GM18907 (cell line): ENCODE measurements around the gene CRY2.

Experiments used
- ATAC-seq: cut with Tn5 transposase; IDR thresholded peaks from one replicate; pipeline ENCODE4 v1.9.1; 2021; ENCODE audit warnings: mild to moderate bottlenecking, moderate library complexity; ENCODE audit not compliant: unreplicated experiment

CRY2 gene

GRCh38 chr11:45846174-45846675, 1.1 kb upstream of the CRY2 start:
- ATAC-seq: no peak

- peak; percentile 24 for ATAC-seq
These were observed 639 bp downstream of the CRY2 start for GRCh38 chr11:45847911-45848316.

- no peak for ATAC-seq
These were observed 1.4 kb downstream of the CRY2 start for GRCh38 chr11:45848654-45849081.

- no peak for ATAC-seq
These were observed 3.2 kb downstream of the CRY2 start for GRCh38 chr11:45850446-45850845.

- no peak for ATAC-seq
These were observed 4.0 kb downstream of the CRY2 start for GRCh38 chr11:45851228-45851627.

GRCh38 chr11:45852018-45852711, 4.9 kb downstream of the CRY2 start:
- no peak for ATAC-seq

GRCh38 chr11:45852712-45853101, 5.4 kb downstream of the CRY2 start:
- peak; percentile 43 for ATAC-seq

GRCh38 chr11:45853332-45854219, 6.3 kb downstream of the CRY2 start:
- no peak for ATAC-seq

GRCh38 chr11:45855308-45855707, 8.0 kb downstream of the CRY2 start:
- no peak for ATAC-seq

- no peak for ATAC-seq
These were observed 8.8 kb downstream of the CRY2 start for GRCh38 chr11:45856044-45856468.

- ATAC-seq: no peak
These were observed 10.7 kb downstream of the CRY2 start for GRCh38 chr11:45857961-45858474.

- no peak for ATAC-seq
These were observed 11.6 kb downstream of the CRY2 start for GRCh38 chr11:45858751-45859398.

GRCh38 chr11:45859661-45860140, 12.4 kb downstream of the CRY2 start:
- no peak for ATAC-seq

GRCh38 chr11:45860348-45860747, 13.1 kb downstream of the CRY2 start:
- ATAC-seq: no peak

GRCh38 chr11:45860764-45861510, 13.7 kb downstream of the CRY2 start:
- ATAC-seq: no peak

GRCh38 chr11:45864041-45864440, 16.8 kb downstream of the CRY2 start:
- ATAC-seq: no peak

GRCh38 chr11:45869551-45869950, 22.3 kb downstream of the CRY2 start:
- no peak for ATAC-seq

GRCh38 chr11:45870706-45871105, 23.4 kb downstream of the CRY2 start:
- ATAC-seq: no peak

- ATAC-seq: no peak
These were observed 24.4 kb downstream of the CRY2 start for GRCh38 chr11:45871638-45872037.

- ATAC-seq: peak; percentile 42
These were observed 25.5 kb downstream of the CRY2 start for GRCh38 chr11:45872651-45873356.
